ENCODE data around the gene CDT1.

Gene CDT1

GRCh38 chr16:88759245-88759975 is 44.2 kb upstream of the CDT1 start:
- no peak for DNase-seq (ENCODE audit: extremely low read depth, low read depth)
- TF ChIP-seq, protein P1, sequence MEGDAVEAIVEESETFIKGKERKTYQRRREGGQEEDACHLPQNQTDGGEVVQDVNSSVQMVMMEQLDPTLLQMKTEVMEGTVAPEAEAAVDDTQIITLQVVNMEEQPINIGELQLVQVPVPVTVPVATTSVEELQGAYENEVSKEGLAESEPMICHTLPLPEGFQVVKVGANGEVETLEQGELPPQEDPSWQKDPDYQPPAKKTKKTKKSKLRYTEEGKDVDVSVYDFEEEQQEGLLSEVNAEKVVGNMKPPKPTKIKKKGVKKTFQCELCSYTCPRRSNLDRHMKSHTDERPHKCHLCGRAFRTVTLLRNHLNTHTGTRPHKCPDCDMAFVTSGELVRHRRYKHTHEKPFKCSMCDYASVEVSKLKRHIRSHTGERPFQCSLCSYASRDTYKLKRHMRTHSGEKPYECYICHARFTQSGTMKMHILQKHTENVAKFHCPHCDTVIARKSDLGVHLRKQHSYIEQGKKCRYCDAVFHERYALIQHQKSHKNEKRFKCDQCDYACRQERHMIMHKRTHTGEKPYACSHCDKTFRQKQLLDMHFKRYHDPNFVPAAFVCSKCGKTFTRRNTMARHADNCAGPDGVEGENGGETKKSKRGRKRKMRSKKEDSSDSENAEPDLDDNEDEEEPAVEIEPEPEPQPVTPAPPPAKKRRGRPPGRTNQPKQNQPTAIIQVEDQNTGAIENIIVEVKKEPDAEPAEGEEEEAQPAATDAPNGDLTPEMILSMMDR (IDR thresholded peaks at IDR 0.05; ENCODE audit: low read depth, low read length), result no peak

DNA sequence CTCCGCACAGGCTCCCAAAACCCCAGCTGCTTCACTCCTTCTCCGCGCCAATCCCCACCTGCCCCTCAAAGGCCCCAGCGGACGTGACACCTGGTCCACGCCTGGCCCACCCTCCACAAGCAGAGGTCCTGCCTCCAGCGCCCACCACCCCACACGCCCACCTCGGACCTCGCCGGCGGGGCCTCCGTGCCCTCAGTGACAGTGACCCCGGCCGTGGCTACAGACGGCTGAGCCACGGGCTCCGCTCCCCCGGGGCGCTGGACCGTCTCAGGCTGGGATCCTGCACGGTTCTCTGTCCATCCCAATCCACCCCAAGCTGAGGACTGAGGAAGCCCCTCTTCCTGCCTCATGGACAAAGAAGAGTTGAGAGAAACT is 43.6 kb upstream of the CDT1 start:
- DNase-seq (ENCODE audit: extremely low read depth, low read depth), result no peak
- TF ChIP-seq, protein P1 (IDR thresholded peaks at IDR 0.05; ENCODE audit: low read depth, low read length), result no peak

GRCh38 chr16:88760424-88761142 is 43.0 kb upstream of the CDT1 start:
- no peak for DNase-seq (ENCODE audit: extremely low read depth, low read depth)
- TF ChIP-seq, protein P1 (IDR thresholded peaks at IDR 0.05; ENCODE audit: low read depth, low read length), result no peak

GRCh38 chr16:88761143-88761534 is 42.5 kb upstream of the CDT1 start:
- DNase-seq (ENCODE audit: extremely low read depth, low read depth), result no peak
- TF ChIP-seq, protein P1 (IDR thresholded peaks at IDR 0.05; ENCODE audit: low read depth, low read length), result no peak

- no peak for DNase-seq (ENCODE audit: extremely low read depth, low read depth)
These were observed 41.8 kb upstream of the CDT1 start for GRCh38 chr16:88761830-88762229.

GRCh38 chr16:88762258-88762870 is 41.2 kb upstream of the CDT1 start:
- TF ChIP-seq, protein P1 (IDR thresholded peaks at IDR 0.05; ENCODE audit: low read depth, low read length), result no peak
- no peak for DNase-seq (ENCODE audit: extremely low read depth, low read depth)

More at GRCh38 chr16:88761830-88762229, 41.8 kb upstream of the CDT1 start:
- TF ChIP-seq, protein P1 (IDR thresholded peaks at IDR 0.05; ENCODE audit: low read depth, low read length), result no peak

DNA sequence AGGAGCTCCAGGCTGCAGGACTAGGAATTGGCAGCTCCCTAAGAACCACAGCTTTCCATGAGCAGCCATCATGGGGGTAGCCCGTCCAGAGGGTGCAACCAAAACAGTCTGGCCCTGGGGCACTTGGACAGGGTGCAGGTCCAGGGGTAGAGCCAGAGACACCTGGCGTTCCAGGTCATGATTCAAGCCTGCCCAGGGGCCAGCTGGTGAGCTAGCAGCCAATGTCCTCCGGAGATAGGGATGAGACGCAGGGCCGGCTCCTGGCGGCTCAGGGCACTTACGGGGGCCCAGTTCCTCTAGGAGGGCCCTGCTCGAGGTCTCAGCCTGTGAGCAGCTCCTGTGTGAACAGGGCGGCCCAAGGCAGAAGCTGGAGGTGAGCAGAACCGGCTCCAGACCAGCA is 40.6 kb upstream of the CDT1 start:
- TF ChIP-seq, protein P1 (IDR thresholded peaks at IDR 0.05; ENCODE audit: low read depth, low read length), result no peak
- no peak for DNase-seq (ENCODE audit: extremely low read depth, low read depth)

Measured in AG09319 (cell line).